ENCODE data around the gene SMARCC2.

The SMARCC2 gene

DNA sequence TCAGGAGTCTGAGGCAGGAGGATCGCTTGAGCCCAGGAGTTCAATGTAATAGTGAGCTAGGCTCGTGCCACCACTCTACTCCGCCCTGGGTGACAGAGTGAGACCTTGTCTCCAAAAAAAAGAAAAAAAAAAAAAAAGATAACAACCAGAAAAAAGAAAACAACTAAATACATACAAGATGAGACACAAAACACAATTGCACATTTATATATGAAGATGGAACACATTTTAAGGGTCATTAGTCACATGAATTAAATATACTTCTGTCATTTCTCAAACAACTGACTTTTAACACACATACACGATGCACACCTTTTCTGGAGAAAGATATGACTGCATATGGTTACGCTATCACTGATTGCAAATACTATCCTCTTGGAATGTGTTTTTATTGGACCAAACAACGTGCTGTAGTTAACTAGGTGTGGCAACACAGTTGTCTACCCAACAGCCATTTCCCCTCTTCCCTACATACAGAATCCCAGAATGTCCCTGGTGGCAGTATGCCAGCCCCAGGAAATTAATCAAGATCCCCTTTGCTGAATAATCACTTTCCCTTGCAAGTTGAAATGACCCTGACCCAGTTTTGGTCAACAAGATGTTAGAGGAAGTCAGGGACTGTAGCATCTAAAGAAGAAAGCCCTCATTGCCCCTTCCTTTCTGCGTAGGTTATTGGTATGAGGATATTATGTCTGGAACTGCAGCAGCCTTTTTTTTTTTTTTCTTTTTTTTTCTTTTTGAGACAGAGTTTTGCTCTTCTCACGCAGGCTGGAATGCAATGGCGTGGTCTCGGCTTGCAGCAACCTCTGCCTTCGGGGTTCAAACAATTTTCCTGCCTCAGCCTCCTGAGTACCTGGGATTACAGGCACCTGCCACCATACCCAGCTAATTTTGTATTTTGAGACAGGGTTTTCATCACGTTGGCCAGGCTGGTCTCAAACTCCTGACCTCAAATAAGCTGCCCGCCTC is 42.5 kb downstream of the SMARCC2 start:
- DNase-seq = no peak

DNA sequence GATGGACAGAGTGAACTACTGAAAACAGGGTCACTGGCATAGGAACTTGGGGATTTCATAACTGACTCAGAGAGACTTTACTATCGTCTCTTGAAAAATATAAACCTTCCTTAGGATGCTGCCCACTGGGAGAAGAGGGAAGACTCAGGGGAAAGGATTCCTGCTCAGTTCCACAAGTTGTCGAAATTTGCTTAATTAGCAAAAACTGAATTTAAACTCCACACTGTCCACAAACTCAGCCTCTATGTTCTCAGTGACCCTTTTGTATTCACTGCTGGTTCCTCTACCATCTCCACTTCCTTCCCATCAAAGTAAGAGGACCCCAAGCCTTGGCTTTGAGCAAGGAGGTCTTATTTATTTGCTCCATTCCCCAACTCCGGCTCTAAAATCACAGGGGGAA is 44.1 kb downstream of the SMARCC2 start:
- DNase-seq = no peak

DNA sequence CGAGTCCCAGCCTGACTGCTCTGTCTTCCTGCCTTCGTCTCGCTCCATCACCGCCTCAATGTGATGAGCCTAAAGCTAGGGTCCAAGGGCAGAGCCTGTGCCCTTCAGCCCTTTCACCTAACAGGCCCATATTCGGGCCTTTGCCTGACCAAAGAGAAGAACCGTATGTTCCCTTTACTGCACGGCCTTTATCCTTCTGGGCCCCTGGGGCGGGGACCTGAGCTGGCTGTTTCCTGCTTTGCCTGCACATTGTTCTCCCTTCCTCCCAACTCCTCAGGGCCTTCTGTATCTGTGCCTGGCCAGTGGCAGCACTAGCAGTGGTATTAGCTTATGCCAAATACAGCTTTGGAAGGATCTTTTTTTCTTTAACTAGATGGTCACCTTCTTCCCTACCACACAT is 45.4 kb downstream of the SMARCC2 start:
- DNase-seq = no peak

DNA sequence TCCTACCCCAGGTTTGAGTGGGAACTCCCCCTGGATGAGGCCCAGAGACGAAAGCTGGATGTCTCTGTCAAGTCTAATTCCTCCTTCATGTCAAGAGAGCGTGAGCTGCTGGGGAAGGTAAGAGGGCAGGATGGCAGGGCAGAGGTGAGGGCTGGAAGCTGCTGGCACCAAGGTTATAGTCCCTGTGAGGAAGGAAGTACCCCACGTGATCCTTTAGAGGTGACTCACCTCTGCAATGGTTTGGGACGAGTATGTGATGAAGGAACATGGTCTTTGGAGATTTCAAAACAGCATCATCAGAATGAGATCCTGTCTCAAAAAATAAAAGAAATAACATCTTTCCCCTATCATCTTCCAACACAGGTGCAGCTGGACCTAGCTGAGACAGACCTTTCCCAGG is 46.1 kb downstream of the SMARCC2 start:
- no peak for DNase-seq

- DNase-seq = no peak
Measured at GRCh38 chr12:56141946-56142784, 47.1 kb downstream of the SMARCC2 start.

GRCh38 chr12:56137853-56138571 is 51.3 kb downstream of the SMARCC2 start:
- no peak for DNase-seq

DNA sequence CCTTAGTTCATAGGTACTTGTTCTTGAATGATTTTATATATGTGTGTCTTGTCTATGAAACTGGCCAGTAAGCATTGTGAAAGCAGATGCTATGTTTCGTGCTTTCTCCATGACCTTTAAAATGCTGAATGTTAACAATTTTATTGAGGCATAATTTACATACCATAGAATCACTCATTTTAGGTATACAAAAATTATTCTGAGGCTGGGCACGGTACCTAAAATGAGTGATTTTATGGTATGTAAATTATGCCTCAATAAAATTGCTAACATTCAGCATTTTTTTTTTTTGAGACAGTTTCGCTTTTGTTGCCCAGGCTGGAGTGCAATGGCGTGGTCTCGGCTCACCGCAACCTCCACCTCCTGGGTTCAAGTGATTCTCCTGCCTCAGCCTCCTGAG is 54.4 kb downstream of the SMARCC2 start:
- no peak for DNase-seq

GRCh38 chr12:56130876-56131275 is 58.4 kb downstream of the SMARCC2 start:
- DNase-seq = no peak

DNA sequence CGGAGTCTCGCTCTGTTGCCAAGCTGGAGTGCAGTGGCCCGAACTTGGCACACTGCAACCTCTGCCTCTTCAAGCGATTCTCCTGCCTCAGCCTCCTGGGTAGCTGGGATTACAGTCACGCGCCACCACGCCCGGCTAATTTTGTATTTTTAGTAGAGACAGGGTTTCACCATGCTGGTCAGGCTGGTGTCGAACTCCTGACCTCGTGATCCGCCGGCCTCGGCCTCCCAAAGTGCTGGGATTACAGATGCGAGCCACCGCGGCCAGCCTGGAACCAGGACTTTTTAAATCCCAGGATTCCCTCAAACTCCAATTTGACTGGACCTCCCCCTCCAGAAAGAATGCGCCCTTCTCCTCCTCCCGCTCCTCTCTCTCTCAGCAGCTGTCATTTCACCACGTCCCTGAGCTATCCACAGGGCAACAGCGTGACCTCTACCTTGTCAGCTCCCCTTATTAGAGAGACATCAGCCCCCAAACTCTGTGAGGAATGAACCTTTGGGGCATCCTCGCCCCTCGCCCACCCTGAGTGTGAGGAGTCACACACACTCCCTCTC is 59.3 kb downstream of the SMARCC2 start:
- DNase-seq = no peak

DNA sequence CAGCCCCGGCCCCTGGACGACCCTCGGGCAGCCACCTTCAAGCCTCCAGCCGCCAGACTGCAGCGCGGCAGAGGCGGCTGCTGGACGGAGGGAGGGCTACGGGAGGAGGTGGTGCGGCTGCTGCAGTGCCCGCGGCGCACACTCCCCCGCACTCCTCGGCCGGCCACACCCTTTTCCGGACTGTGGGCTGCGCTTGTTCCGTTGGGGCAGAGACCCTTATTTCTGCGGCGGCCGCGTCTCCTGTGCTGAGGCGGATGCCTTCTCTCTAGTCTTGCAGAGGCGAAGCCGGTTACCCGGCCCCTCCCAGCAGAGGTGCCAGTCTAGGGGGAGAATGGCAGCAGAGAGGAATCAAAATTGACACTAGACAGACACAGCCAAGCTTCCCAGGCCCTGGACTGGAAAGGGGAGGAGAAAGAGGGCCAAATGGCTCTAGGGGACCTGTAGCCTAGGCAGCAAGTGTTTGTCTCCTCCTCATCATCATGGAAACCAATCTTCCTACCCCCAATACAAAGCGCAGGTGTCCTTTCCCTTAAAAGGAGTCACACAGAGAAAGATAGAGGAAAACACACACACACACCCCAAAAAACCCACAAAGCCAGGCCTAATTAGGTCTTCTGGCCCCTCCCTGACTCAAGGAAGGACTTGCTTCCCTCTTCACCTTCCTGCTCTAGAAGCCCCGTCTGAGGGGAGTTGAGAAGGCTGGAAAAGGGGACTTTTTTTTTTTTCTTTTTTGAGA is 59.9 kb downstream of the SMARCC2 start:
- peak; percentile 65 for DNase-seq

- peak; percentile 28 for DNase-seq
Measured at GRCh38 chr12:56128670-56129205, 60.5 kb downstream of the SMARCC2 start.

- peak; percentile 98 for DNase-seq
Measured at GRCh38 chr12:56127888-56128669, 61.2 kb downstream of the SMARCC2 start, which contains the start of gene ESYT1. ESYT1 (plus strand) TSS chr12:56128267; CDS start chr12:56128320, 53 bp downstream.

DNA sequence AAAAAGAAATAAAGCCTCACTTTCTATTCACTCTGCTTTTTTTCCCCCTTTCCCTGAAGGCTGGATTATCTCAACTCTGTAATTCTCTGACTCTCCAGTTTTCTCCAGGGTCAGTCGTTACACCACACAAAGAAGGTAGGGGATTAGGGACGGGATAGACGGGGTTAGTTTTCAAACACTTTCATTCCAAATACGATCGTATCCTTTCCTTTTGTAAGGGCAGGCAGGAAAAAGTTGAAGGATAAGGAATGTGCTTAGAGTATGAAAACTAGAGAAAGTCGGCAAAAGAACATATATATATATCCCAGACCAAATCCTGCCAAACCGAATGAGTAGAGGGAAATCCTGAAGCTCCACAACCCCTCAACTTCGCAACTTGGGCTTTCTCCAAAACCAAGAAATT is 61.8 kb downstream of the SMARCC2 start:
- DNase-seq = no peak

- DNase-seq = no peak
Measured at GRCh38 chr12:56126732-56127239, 62.5 kb downstream of the SMARCC2 start.

DNA sequence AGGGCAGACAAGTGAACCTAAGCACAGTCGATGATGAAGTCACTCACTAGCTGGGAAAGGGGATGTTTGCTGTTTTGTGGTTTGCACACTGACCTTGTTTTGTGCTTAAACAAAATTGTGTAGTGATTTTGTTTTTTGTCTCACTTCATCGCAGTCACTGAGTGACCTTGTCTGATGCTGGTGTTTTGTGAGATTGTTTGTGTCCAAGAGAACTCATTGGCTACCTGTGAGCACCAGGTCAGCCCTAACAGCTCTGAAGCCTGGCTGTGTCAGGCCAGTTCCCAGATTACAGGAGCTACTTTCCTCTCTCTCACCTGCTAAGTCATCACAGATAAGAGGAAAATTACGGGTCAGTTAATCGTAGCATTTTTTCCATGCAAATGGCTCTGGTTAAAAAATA is 65.2 kb downstream of the SMARCC2 start:
- DNase-seq = no peak

GRCh38 chr12:56122637-56123036 is 66.6 kb downstream of the SMARCC2 start:
- DNase-seq = no peak

DNA sequence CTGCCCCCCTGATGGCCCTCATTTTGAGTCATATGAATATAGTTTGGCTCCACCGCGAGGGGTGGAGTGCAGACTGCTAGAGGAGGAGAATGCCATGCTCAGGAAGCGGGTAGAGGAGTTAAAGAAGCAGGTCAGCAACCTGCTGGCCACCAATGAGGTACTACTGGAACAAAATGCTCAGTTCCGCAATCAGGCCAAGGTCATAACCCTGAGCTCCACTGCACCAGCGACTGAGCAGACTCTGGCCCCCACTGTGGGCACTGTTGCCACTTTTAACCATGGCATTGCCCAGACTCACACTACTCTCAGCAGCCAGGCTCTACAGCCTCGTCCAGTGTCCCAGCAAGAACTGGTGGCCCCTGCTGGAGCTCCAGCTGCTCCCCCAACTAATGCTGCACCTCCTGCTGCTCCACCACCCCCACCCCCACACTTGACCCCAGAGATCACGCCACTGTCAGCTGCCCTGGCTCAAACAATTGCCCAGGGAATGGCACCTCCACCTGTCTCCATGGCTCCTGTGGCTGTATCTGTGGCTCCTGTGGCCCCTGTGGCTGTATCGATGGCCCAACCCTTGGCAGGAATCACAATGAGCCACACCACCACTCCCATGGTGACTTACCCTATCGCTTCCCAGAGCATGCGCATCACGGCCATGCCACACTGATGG is 67.9 kb downstream of the SMARCC2 start:
- DNase-seq = no peak

DNA sequence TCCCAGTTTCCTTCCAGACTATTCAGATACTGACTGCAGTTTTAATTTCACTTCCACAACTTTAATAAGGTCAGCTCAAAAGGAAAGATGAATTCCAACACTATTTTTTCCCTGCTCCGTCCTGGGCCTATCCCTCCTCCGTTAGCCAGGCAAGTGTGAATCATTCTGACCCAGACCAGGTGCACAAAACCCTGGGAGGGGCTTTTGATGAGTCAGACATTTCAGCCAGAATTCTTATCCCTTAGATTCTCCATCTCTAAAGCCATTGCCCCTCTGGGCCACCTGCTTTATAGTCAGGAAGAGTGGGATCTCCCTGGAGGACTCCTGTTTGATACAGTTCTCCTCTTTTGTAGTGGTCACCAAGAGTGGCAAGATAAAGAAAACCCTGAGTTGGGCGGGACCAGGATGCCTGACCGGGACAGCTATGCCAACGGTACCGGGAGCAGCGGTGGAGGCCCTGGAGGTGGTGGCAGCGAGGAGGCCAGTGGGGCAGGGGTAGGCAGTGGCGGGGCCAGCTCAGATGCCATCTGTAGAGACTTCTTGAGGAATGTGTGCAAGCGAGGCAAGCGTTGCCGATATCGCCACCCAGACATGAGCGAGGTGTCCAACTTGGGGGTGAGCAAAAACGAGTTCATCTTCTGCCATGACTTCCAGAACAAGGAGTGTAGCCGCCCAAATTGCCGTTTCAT is 69.0 kb downstream of the SMARCC2 start:
- no peak for DNase-seq

DNA sequence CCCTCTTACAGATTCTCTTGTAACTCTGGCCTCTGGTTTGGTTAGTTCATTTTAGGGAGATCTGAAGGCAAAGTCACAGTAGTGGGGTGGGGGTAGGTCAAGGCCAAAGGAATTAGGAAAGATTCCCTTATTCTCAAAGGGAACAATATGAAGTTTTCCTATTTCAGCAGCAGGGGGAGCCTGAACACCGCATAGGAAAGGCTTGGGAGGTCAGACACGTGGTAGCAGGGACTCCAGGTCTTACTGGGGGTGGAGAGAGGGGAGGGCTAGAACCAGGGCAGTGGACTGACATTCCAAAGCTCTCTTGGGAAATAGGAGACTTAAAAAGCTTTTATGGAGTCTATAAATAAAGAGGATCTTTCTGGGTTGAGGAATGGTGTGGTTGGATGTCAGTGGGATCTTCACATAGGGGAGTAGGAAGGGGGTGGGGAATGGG is 69.9 kb downstream of the SMARCC2 start:
- DNase-seq = peak; percentile 44

Measured in stimulated activated naive CD4-positive, alpha-beta T cell treated with Interleukin-2 at 50 U/mL for 16 hours (primary cell).